DOHH2 (cell line): ENCODE results near the gene CD79B.

ENCODE experiments used
- H3F3A ChIP-seq: fragments of 200-600 bp; sonication (generic), shearing (Covaris generic); 2 replicates; pipeline ENCODE4 v1.6.0; 2016; ENCODE audit warnings: antibody characterized with exemption, mild to moderate bottlenecking; ENCODE audit not compliant: control insufficient read depth, insufficient read depth
- H3K27ac ChIP-seq: fragments of 200-600 bp; sonication (generic); 2 replicates; pipeline ENCODE4 v1.5.1; 2014; ENCODE audit warnings: low read depth, mild to moderate bottlenecking, low read length, moderate library complexity
- H3K27me3 ChIP-seq: fragments of 200-600 bp; sonication (generic); 2 replicates; pipeline ENCODE4 v1.6.1; 2014; ENCODE audit warnings: mild to moderate bottlenecking, low read length, mixed read lengths; ENCODE audit not compliant: control insufficient read depth
- H3K36me3 ChIP-seq: fragments of 200-600 bp; sonication (generic); 2 replicates; pipeline ENCODE4 v1.6.1; 2014; ENCODE audit warnings: mild to moderate bottlenecking, low read length, moderate library complexity, mixed read lengths; ENCODE audit not compliant: control insufficient read depth
- H3K4me1 ChIP-seq: fragments of 200-600 bp; sonication (generic); 2 replicates; pipeline ENCODE4 v1.6.1; 2014; ENCODE audit warnings: mild to moderate bottlenecking, low read length, mixed read lengths; ENCODE audit not compliant: control insufficient read depth
- H3K4me2 ChIP-seq: fragments of 200-600 bp; sonication (generic); 2 replicates; pipeline ENCODE4 v1.6.0; 2014; ENCODE audit warnings: mild to moderate bottlenecking, low read length, moderate library complexity
- H3K4me3 ChIP-seq: fragments of 200-600 bp; sonication (generic); 2 replicates; pipeline ENCODE4 v1.5.1; 2014; ENCODE audit warnings: mild to moderate bottlenecking, low read length, mixed read lengths
- H3K79me2 ChIP-seq: fragments of 200-600 bp; sonication (generic); 2 replicates; pipeline ENCODE4 v1.6.1; 2014; ENCODE audit warnings: mild to moderate bottlenecking, low read length, mixed read lengths; ENCODE audit not compliant: control insufficient read depth
- H3K9me2 ChIP-seq: fragments of 200-600 bp; sonication (generic); replicated peaks from 2 replicates; pipeline ENCODE4 v1.6.1; 2014; ENCODE audit warnings: mild to moderate bottlenecking, low read length, mixed read lengths; ENCODE audit not compliant: control insufficient read depth
- H3K9me3 ChIP-seq: fragments of 200-600 bp; sonication (generic); 2 replicates; pipeline ENCODE4 v1.6.1; 2014; ENCODE audit warnings: antibody characterized with exemption, low read length, mixed read lengths; ENCODE audit not compliant: control insufficient read depth, insufficient read depth
- H4K20me1 ChIP-seq: fragments of 200-600 bp; sonication (generic); 2 replicates; pipeline ENCODE4 v1.6.0; 2014; ENCODE audit warnings: low read depth, mild to moderate bottlenecking, antibody characterized with exemption, low read length, moderate library complexity; ENCODE audit not compliant: control insufficient read depth, insufficient read depth
- EZH2phosphoT487 ChIP-seq: fragments of 200-600 bp; sonication (generic); IDR thresholded peaks from 2 replicates; pipeline ENCODE4 v1.6.1; 2017; ENCODE audit warnings: borderline replicate concordance, mild to moderate bottlenecking, antibody characterized with exemption, low read length, moderate library complexity, mixed read lengths
- TF ChIP-seq, protein P1 (sequence below): fragments of 200-600 bp; sonication (generic); IDR thresholded peaks from one replicate; pipeline ENCODE4 v1.5.1; 2014; ENCODE audit warnings: antibody characterized with exemption, mild to moderate bottlenecking, low read depth, low read length; ENCODE audit not compliant: poor library complexity, severe bottlenecking

The CD79B gene

DNA sequence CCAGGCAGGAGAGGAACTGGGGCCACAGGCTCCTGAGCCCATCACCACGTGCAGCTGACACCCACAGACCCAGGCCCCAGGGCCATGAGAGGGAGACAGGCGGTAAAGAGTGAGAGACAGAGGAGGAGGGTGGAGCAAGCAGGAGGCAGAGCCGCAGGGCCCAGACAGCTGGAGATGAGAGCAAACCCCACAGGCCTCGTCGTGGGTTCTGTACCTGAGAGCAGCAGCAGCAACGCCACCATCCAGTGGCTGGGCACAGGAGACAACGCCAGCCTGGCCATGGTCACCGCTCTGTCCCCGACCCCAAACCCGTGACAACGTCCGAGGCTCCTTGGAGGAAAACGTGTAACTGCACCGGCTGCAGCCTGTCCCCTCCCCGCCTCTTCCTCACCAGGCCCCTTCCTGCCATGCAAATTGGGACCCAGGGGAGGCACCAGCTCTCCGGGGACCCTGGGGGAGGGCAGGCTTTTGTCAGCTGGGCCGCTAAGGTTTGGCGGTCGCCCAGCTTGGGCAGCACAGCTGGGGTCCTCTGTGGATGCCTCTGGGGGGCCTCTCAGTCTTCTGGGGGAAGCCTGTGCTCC lies at the start of gene CD79B:
TSS of gene CD79B (minus strand) at position 351 of the 581 bp plus-strand sequence. CDS start at position 281, 70 bp downstream.
- no peaks in the 10 kb centered on the region for H3K27me3 ChIP-seq
- peaks cover 23% of the 10 kb centered on the region for H3F3A ChIP-seq
- peak within 1 kb of the TSS; percentile 99 for H3K4me2 ChIP-seq
- no peaks in the 10 kb centered on the region for H3K9me2 ChIP-seq
- H3K27ac ChIP-seq, result peak within 1 kb of the TSS; percentile 92
- H3K36me3 ChIP-seq, result peaks cover 49% of the 10 kb centered on the region
- peaks cover 22% of the 10 kb centered on the region for H4K20me1 ChIP-seq
- TF ChIP-seq, protein P1, sequence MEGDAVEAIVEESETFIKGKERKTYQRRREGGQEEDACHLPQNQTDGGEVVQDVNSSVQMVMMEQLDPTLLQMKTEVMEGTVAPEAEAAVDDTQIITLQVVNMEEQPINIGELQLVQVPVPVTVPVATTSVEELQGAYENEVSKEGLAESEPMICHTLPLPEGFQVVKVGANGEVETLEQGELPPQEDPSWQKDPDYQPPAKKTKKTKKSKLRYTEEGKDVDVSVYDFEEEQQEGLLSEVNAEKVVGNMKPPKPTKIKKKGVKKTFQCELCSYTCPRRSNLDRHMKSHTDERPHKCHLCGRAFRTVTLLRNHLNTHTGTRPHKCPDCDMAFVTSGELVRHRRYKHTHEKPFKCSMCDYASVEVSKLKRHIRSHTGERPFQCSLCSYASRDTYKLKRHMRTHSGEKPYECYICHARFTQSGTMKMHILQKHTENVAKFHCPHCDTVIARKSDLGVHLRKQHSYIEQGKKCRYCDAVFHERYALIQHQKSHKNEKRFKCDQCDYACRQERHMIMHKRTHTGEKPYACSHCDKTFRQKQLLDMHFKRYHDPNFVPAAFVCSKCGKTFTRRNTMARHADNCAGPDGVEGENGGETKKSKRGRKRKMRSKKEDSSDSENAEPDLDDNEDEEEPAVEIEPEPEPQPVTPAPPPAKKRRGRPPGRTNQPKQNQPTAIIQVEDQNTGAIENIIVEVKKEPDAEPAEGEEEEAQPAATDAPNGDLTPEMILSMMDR, result no peak
- TF ChIP-seq EZH2phosphoT487, result no peak
- H3K4me1 ChIP-seq, result peaks cover 88% of the 10 kb centered on the region
- no peaks in the 10 kb centered on the region for H3K9me3 ChIP-seq
- H3K4me3 ChIP-seq, result peak within 1 kb of the TSS; percentile 98
- H3K79me2 ChIP-seq, result peaks cover 48% of the 10 kb centered on the region

- no peaks in the 10 kb centered on the region for H3K79me2 ChIP-seq
- TF ChIP-seq EZH2phosphoT487, result no peak
- TF ChIP-seq, protein P1, result no peak
- no peaks in the 10 kb centered on the region for H3K4me1 ChIP-seq
- no peaks in the 10 kb centered on the region for H4K20me1 ChIP-seq
- H3K27ac ChIP-seq, result no peak overlapping the region
- no peak overlapping the region for H3K4me2 ChIP-seq
- no peak overlapping the region for H3K4me3 ChIP-seq
- H3K9me2 ChIP-seq, result no peaks in the 10 kb centered on the region
- peaks cover 37% of the 10 kb centered on the region for H3K27me3 ChIP-seq
- H3F3A ChIP-seq, result no peaks in the 10 kb centered on the region
- H3K36me3 ChIP-seq, result no peaks in the 10 kb centered on the region
- H3K9me3 ChIP-seq, result peaks cover 14% of the 10 kb centered on the region; the same call in 1 of the 2 replicates
Measured at GRCh38 chr17:63978272-63979200, 46.4 kb upstream of the CD79B start.

DNA sequence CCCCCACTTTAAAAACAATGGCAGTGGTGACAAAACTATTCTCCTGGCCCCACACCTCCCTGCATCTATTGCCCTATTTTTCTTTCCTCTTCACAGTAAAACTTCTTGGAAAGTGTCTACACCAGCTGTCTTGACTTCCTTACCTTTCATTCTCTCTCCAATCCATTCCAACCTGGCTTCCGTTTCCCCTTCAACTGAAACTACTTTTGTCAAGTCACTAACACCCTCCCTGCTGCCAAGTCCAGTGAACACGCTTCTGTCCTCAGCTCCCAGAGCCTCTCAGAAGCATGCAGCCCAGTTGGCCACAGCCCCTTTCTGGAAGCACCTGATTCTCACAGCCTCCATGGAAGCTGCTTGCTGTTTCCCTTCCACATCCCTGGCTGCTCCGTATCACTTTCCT lies 44.6 kb upstream of the CD79B start:
- Histone ChIP-seq H3K27ac (no peak overlapping the region), H3K9me2 (no peaks in the 10 kb centered on the region), H3K9me3 (0 out of 2 replicates have a peak, but pooled peaks cover 1% of the 10 kb centered on the region), H3K4me2 (no peak overlapping the region), H3K4me3 (no peak overlapping the region), H4K20me1 (no peaks in the 10 kb centered on the region), H3K27me3 (peaks cover 37% of the 10 kb centered on the region), H3K4me1 (no peaks in the 10 kb centered on the region), H3K79me2 (no peaks in the 10 kb centered on the region), H3K36me3 (no peaks in the 10 kb centered on the region), H3F3A (no peaks in the 10 kb centered on the region)
- no peak for TF ChIP-seq EZH2phosphoT487
- TF ChIP-seq, protein P1, result no peak
